ENCODE results near the gene NPIPA2.
"Not testable (repeated sequence)": the region's sequence is repeated elsewhere in the genome, so short reads cannot be mapped to it uniquely, and the experiment has no call there.

The NPIPA2 gene

DNA sequence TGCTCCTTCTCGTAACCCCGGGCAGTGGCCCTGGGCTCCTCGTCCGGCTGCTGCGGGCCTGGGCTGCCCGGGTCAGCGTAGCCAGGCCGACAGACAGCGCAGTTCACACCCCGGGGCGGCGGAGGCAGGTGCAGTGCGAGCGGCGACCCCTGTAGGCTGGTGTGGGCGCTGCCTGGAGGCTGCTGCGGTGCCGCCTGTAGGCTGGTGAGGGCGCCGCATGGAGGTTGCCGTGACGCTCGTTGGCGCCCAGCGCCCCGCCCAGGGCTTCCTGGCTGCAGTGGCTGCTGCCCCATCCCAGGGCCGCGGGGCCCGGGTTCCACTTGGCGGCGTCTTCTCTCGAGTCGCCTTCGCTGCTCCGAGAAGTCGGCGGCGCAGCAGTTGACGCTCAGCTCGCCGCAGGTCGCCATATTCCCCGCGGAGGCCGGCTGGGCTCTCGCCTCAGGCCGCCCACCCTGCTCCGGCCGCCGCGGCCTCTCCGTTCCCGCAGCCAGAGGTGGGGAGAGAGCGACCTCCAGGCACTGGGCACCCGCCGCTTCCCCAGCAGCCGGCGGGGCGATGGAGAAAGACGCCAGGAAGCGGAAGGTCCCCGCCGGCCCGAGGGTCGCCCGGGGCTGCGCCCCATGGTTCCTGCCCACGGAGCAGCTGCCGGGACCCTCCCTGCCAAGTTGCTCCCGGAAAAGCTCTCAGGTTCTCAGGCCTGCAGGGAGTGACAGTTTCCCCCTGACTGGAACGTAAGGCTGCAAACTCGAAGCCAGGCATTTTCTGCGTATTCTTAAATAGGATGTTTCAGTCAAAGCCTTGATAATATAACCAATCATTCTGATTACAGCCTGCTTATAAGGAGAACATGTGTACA is at the start of gene NPIPA2:
Gene NPIPA2 (plus strand): TSS at position 261 of the 856 bp plus-strand sequence. CDS start 5,533 bp downstream, outside the sequence.
- DNase-seq: not testable (repeated sequence)

GRCh38 chr16:14694129-14694528 is 48.2 kb upstream of the NPIPA2 start, which contains the start of gene PLA2G10:
Gene PLA2G10, minus strand, starts transcription at chr16:14694308. Its CDS starts 79 bp downstream, at chr16:14694229.
- DNase-seq: not testable (repeated sequence)

GRCh38 chr16:14701859-14702258 is 40.5 kb upstream of the NPIPA2 start:
- DNase-seq: not testable (repeated sequence)

- not testable (repeated sequence) for DNase-seq
Measured at GRCh38 chr16:14702672-14703071, 39.7 kb upstream of the NPIPA2 start.

GRCh38 chr16:14703156-14704011 is 38.9 kb upstream of the NPIPA2 start, which contains the start of gene NPIPA3:
Gene NPIPA3, plus strand, starts transcription at chr16:14703411. Its CDS starts 5,533 bp downstream, at chr16:14708944.
- DNase-seq: not testable (repeated sequence)

DNA sequence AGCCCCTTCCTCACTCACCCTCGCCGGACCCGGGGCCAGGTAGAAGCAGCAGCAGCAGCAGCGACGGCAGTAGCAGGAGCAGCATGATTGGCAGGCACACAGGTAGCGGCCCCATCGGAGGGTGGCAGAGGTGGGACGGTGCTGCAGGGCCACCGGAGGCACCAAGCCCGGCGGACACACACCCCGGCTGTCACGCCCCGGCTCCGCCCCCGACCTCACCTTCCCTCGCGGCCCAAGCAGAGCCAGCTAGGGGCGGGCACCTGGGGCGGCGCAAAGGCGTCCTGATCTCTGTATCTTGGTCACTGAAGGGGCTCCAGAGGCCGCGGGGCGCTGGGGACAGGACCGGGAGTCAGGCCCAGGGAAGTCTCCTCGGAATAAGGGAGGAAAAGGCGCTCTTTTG is 9.1 kb upstream of the NPIPA2 start:
- DNase-seq: not testable (repeated sequence)

DNA sequence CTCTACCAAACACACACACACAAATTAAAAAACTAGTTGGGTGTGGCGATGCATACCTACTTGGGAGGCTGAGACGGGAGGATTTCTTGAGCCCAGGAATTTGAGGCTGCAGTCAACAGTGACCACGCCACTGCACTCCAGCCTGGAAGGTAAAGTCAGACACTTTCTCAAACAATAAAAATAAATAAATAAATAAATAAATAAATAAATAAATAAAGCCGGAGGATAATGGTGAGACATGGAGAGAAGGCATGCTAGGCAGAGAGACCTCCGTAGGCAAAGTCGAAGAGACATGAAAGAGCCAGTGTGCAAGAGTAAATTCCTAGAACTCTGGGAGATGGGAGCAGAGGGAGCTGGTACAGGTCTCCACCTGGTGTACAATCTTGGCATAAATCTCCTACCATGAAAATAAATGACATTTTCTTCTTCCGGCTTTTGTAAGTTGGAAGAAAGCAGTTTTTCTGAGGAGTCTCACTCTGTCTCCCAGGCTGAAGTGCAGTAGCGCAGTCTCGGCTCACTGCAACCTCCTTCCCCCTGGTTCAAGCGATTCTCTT is 1.4 kb upstream of the NPIPA2 start:
- DNase-seq: not testable (repeated sequence)

GRCh38 chr16:14741794-14742193 is 539 bp upstream of the NPIPA2 start:
- not testable (repeated sequence) for DNase-seq

- not testable (repeated sequence) for DNase-seq
Measured at GRCh38 chr16:14773654-14774053, 31.3 kb downstream of the NPIPA2 start.

DNA sequence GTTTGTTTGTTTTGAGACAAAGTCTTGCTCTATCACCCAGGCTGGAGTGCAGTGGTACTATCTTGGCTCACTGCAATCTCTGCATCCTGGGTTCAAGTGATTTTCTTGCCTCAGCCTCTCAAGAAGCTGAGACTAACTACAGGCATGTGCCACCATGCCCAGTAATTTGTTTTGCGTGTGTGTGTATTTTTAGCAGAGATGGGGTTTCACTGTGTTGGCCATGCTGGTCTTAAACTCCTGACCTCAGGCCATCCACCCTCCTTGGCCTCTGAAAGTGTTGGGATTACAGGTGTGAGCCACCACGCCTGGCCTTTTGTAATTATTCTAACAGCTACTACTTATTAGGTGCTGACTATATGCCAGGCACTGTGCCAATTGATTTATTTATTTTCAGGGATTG is 33.3 kb downstream of the NPIPA2 start:
- DNase-seq: not testable (repeated sequence)

DNA sequence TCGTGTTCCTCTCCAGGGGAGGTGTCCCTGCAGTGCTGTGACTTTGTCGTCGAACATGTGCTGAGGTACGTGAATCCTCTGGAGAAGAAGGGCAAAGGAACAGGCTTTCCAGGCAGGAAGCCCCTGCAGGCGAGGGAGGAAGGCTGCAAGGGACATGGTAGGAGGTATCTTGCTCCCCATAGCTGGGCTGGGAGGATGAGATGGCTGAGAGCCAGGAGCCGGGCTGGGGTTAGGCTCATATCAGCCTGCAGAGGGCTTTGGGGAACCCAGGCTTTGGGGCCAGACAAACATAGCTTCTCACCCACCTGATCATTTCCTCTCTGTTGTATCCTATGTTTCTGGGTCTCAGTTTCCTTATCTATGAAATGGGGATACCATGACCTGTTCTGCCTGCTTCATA is 34.4 kb downstream of the NPIPA2 start:
- DNase-seq: not testable (repeated sequence)

DNA sequence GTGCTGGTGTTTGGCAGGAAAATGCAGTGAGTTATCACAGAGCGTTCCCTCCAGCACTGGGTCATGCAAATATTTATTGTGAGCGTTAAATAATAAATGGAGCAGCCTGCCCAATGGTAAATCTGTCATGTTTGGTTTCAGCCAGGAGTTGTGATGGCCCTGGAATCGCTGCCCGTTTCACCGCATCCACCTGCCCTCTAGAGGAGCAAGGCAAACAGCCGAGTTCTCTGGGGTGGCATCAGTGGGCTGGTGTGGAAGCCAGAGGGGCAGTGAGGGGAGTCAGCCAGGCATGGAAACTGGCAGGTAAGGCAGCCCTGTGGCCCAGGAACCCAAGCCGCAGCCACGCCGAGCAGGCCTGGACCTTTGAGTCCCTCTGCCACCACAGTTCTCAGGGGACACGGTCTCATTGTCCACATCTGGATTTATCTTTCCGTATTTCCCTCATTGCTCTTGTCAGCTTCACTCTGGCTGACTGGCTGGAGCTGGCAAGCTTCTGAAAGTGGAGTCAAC is 37.1 kb downstream of the NPIPA2 start:
- not testable (repeated sequence) for DNase-seq

DNA sequence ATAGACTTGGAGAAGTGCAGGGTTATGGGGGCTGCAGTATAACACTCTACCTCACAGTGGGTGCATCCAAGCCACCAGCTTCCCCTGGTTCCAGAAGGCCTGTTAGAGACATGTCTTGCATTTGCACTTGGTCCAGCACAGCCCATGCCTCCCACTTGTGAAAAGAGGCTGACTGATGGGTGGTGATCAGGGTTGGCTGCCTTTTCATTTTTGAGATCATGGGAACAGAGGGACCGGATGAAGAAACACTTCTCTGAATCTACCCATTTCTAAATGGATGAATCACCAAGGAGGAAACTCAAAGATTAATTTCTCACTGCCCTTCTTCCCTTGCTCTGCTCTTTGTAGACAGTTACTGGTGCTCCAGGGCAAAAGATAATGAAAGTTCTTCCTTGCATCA is 43.8 kb downstream of the NPIPA2 start:
- DNase-seq: not testable (repeated sequence)

DNA sequence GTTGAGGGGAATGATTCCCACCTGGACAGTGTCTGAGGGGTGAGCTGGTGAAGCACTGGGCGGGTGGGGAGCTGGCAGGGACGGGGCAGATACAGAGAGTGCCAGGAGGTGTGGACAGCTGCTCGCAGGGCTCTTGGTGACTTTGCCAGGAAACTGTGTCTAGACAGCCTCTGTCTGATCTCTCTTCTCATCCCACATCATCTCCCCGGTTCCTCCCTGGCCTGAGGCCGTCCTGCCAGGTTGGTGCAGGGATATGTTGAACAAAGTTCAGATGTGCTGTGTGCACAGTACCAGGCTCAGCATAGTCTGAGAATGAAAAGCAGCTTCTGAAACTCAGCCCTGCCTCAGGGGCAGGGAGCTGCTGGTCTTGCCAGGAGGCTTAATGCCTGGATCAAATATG is 47.2 kb downstream of the NPIPA2 start:
- DNase-seq: not testable (repeated sequence)

- not testable (repeated sequence) for DNase-seq
Measured at GRCh38 chr16:14790320-14790956, 48.1 kb downstream of the NPIPA2 start.

- DNase-seq: not testable (repeated sequence)
Measured at GRCh38 chr16:14792914-14793313, 50.6 kb downstream of the NPIPA2 start.

DNA sequence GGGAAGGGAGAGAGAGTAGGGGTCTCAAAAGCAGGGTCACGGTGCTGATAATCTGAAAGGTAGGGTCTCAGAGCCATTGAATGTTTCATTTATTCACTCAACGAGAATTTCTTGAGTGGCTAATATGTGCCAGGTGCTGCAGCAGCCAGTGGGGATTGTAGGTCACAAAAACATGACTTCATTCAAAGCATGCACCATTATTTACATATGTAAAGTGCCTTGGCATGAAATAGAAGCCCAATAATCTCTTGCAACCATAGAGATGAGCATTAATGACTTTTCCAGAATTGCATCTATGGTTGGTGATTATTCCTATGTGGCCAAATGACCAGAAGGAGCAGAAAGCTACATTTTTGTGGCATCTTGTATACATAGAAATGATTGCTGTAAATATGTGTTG is 55.2 kb downstream of the NPIPA2 start:
- not testable (repeated sequence) for DNase-seq

- DNase-seq: not testable (repeated sequence)
Measured at GRCh38 chr16:14803577-14803976, 61.2 kb downstream of the NPIPA2 start.

GRCh38 chr16:14807184-14807678 is 64.9 kb downstream of the NPIPA2 start:
- DNase-seq: not testable (repeated sequence)

GRCh38 chr16:14813890-14814289 is 71.6 kb downstream of the NPIPA2 start:
- DNase-seq: not testable (repeated sequence)

Measured in NCI-H2107 (cell line).